Upper lobe of right lung (tissue), 1 donor: Measurements from ENCODE around the gene MAMSTR. TPM values are rescaled to one million over a fixed set of nuclear protein-coding genes. Genes with fewer than 3 reads are reported as not detected.

Experiments
- ATAC-seq: fragments of 200-7000 bp; cut with Tn5 transposase; one replicate; pipeline ENCODE4 v1.9.1; 2020; ENCODE audit warnings: mild to moderate bottlenecking, moderate library complexity
- DNase-seq: peaks from one replicate; pipeline ENCODE4 v3.0.0-alpha.2; 2020
- H3K27ac ChIP-seq: fragments of 200-600 bp; one replicate; pipeline ENCODE4 v1.8.0; 2022
- H3K27me3 ChIP-seq: fragments of 200-600 bp; one replicate; pipeline ENCODE4 v1.8.0; 2022; ENCODE audit warnings: mild to moderate bottlenecking
- H3K36me3 ChIP-seq: fragments of 200-600 bp; one replicate; pipeline ENCODE4 v1.8.0; 2022
- H3K4me1 ChIP-seq: fragments of 200-600 bp; one replicate; pipeline ENCODE4 v1.8.0; 2022
- H3K4me3 ChIP-seq: fragments of 200-600 bp; one replicate; pipeline ENCODE4 v1.8.0; 2022; ENCODE audit warnings: mild to moderate bottlenecking
- H3K9me3 ChIP-seq: fragments of 200-600 bp; one replicate; pipeline ENCODE4 v1.8.0; 2022
- intact Hi-C: fragments of 100-400 bp; cut with DNase I; formaldehyde crosslinking; loops from one replicate; pipeline ENCODE4 v1.11.0; 2022
- total RNA-seq: library from RNA; stranded (reverse); fragmentation: NEBNext Ultra II Directional; extraction: Animal tissue kit (Norgen Biotek cat#: 25700); gene quantifications from one replicate; pipeline ENCODE4 v1.2.1, GENCODE V29; 2021
- TF ChIP-seq, protein P1 (sequence below): fragments of 200-600 bp; IDR thresholded peaks from one replicate; pipeline ENCODE4 v1.8.0; 2022; ENCODE audit warnings: antibody characterized with exemption
- donor health status: DM: no; HTN: yes; CAD: no; lungs with severe emphysema.

The MAMSTR gene
- total RNA-seq, 1 donor from 2014 or later = 1.2 TPM

DNA sequence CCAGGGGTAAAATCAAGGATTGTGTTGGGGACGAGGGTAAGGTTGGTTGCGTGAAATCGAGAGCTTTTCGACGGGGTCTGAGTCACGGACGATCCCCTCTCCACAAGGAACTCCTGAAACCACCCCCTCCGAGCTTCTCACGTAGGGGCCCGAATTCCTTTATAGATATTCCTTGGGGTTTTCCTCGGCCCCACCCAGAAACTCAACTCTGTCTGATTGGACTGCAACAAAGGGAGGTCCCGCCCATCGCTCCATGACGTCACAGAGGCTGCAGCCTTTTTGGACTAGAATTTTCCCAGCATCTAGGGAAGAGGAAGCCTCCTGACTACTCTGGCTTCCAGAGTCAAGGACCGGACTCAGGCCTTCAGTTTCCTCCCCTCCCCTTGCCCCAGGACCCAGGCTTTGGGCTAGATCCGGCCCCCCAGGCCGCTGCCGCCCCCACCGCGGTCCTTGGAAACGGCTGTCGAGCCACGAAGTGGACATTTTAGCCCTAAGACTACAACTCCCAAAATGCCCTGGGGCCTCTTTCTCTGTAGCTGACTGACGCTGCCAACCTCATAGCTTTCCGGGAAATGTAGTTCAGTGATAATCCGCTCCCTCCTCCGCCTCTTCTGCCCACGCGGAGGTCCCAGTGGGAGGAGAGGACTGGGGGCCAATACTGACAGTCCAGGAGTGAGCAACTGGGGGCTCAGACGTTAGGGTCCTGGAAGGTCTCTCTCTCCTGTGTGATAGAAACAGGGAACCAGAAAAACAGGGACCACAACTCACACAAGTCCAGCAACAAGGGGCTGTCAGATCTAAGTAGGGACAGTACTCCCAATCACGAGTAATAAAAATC, 27.4 kb upstream of the MAMSTR start, which contains the start of gene IZUMO1:
Gene IZUMO1 (minus strand): TSS at position 172 of the 838 bp plus-strand sequence. CDS start 1,050 bp downstream, outside the sequence.
- ATAC-seq (peak; percentile 84), DNase-seq (peak; percentile 88)
- Histone ChIP-seq H3K36me3 (no peaks in the 10 kb centered on the region), H3K27ac (peak within 1 kb of the TSS; percentile 70), H3K4me1 (peaks cover 5% of the 10 kb centered on the region), H3K9me3 (no peaks in the 10 kb centered on the region), H3K4me3 (peak within 1 kb of the TSS; percentile 45), H3K27me3 (peaks cover 14% of the 10 kb centered on the region)
- TF ChIP-seq, protein P1, sequence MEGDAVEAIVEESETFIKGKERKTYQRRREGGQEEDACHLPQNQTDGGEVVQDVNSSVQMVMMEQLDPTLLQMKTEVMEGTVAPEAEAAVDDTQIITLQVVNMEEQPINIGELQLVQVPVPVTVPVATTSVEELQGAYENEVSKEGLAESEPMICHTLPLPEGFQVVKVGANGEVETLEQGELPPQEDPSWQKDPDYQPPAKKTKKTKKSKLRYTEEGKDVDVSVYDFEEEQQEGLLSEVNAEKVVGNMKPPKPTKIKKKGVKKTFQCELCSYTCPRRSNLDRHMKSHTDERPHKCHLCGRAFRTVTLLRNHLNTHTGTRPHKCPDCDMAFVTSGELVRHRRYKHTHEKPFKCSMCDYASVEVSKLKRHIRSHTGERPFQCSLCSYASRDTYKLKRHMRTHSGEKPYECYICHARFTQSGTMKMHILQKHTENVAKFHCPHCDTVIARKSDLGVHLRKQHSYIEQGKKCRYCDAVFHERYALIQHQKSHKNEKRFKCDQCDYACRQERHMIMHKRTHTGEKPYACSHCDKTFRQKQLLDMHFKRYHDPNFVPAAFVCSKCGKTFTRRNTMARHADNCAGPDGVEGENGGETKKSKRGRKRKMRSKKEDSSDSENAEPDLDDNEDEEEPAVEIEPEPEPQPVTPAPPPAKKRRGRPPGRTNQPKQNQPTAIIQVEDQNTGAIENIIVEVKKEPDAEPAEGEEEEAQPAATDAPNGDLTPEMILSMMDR = no peak
- intact Hi-C loops = no loop called here

DNA sequence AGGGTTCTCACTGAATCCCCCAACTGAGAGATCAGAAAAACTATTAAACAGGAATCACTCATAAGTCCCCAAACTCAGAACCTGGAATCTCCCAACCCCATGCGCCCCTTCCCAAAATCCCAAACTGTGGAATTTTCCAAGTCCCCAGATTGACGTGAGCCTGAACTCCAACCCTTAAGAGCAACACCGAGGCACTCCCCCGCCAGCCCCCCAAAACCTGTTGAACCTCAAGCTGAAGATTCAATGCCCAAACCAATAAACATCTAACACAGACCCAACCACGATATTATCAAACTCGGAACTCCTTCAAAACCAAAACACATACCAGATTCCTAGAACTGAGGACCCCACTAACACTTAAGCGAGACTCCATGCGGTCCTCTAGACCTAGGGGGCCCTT, 26.6 kb upstream of the MAMSTR start:
- Histone ChIP-seq H3K36me3 (no peaks in the 10 kb centered on the region), H3K4me1 (no peaks in the 10 kb centered on the region), H3K27me3 (peaks cover 8% of the 10 kb centered on the region), H3K4me3 (peak overlapping the region; percentile 45), H3K27ac (no peak overlapping the region), H3K9me3 (no peaks in the 10 kb centered on the region)
- DNase-seq = no peak
- intact Hi-C loops = no loop called here
- TF ChIP-seq, protein P1 = no peak
- ATAC-seq = no peak

DNA sequence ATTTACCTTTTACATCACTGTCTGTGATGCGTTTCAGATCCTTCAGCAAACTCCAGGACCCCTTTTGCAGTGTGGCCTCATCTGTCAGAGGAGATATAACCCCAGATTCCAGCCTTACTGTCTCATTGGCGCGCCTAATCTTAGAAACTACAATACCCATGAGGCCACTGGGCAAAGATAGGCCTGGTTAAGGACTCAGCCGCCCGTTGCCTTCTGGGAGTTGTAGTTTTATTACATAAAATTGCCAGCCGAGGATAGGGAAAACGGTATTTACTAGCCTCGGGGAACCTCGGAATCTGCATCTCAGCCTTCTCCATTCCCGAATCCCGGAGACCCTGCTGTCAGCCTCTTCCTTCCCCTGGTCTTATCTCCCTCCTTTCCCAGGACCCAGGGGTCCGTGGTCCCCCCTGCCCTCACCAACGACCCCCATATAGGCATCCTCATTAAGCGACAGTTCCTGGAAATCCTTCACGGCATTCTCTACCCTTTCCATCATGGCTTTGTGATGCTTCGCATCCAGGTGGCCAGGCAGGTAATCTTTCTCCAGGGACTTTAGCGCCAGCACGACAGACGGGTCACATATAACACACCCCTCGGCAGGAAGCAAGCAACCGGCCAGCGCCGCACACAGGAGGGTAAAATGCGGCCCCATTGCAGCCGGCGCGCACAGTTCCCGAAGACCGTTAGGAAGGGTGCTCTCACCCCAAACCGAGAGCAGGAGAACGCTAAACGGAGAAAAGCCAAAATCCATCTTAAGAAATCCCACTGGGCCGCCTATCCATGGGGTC, 25.9 kb upstream of the MAMSTR start:
- no peak for DNase-seq
- intact Hi-C loops = no loop called here
- TF ChIP-seq, protein P1 = no peak

DNA sequence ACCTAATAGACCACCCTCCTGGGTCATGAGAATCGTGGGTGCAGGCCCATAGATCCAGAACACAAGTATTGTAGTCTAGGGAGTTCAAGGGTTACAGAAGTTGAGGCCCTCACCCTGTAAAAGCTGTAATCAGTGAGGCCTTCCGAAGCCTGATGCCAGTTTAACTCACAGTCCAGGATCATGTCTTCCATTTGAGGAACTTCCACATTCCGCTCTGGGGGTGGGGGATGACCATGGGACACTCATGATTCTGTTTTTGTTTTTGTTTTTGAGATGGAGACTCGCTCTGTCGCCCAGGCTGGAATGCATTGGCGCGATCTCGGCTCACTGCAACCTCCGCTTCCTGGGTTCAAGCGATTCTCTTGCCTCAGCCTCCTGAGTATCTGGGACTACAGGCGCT, 22.6 kb upstream of the MAMSTR start:
- TF ChIP-seq, protein P1 = no peak
- DNase-seq (no peak), ATAC-seq (no peak)
- Histone ChIP-seq H3K4me3 (no peak overlapping the region), H3K27ac (peak overlapping the region; percentile 76), H3K27me3 (no peaks in the 10 kb centered on the region), H3K9me3 (no peaks in the 10 kb centered on the region), H3K36me3 (no peaks in the 10 kb centered on the region), H3K4me1 (peaks cover 3% of the 10 kb centered on the region)
- intact Hi-C loops = no loop called here

More for the DNA sequence above, 25.9 kb upstream of the MAMSTR start:
- Histone ChIP-seq H3K4me1 (no peaks in the 10 kb centered on the region), H3K36me3 (no peaks in the 10 kb centered on the region), H3K9me3 (no peaks in the 10 kb centered on the region), H3K27ac (no peak overlapping the region), H3K27me3 (peaks cover 1% of the 10 kb centered on the region), H3K4me3 (no peak overlapping the region)
- ATAC-seq = peak; percentile 67

DNA sequence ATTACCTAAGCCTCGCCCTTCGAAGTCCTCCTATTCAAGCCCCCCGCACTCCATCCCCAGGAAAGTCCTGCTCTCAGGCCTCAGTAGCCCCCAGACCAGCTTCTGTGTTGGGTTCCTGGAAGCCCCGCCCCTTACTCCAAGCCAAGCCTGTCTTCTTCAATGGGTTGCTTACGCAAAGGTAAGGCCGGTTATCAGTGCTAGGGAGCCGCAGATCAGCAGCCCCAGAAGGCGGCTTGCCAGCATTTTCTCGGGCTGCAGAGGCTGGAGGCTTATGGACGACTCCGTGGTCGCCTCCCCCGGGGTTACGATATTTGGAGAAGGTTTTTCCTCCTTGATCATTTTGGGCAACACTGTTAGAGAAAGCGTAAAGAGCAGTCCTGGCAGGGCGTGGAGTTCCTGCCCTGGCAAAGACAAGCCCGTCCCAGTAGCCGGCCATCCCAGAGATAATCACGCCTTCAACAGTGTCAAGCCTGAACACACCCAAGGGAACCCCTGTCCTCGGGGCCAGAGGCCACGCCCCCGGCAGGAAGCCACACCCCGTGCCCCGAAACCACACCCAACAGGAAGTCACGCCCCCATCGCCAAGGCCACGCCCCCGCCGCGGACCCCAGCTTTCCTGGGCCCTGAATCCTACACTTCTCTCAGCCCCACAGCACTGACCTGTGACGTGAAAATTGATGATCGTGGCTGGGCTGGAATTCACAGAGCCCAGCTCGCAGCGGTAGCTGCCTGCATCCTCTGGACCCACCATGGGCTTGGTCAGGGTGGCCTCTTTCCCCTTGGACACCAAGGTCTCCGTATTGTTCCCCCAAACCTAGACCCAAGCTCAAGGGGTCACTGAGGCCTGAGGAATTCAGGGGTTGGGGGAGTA, 21.8 kb upstream of the MAMSTR start:
- peak overlapping the region; percentile 63 for H3K4me3 ChIP-seq
- ATAC-seq (peak; percentile 11), DNase-seq (peak; percentile 77)
- TF ChIP-seq, protein P1 = no peak
- no peaks in the 10 kb centered on the region for H3K27me3 ChIP-seq
- intact Hi-C loops = no loop called here
- no peaks in the 10 kb centered on the region for H3K36me3 ChIP-seq
- H3K27ac ChIP-seq = peak overlapping the region; percentile 76
- H3K9me3 ChIP-seq = no peaks in the 10 kb centered on the region
- H3K4me1 ChIP-seq = peaks cover 3% of the 10 kb centered on the region
